HG02884 (cell line): ENCODE measurements around the gene DTX1.

ENCODE experiments used
- ATAC-seq: cut with Tn5 transposase; IDR thresholded peaks from one replicate; pipeline ENCODE4 v1.9.1; 2021; ENCODE audit warnings: mild to moderate bottlenecking, moderate library complexity; ENCODE audit not compliant: unreplicated experiment

DTX1 gene

DNA sequence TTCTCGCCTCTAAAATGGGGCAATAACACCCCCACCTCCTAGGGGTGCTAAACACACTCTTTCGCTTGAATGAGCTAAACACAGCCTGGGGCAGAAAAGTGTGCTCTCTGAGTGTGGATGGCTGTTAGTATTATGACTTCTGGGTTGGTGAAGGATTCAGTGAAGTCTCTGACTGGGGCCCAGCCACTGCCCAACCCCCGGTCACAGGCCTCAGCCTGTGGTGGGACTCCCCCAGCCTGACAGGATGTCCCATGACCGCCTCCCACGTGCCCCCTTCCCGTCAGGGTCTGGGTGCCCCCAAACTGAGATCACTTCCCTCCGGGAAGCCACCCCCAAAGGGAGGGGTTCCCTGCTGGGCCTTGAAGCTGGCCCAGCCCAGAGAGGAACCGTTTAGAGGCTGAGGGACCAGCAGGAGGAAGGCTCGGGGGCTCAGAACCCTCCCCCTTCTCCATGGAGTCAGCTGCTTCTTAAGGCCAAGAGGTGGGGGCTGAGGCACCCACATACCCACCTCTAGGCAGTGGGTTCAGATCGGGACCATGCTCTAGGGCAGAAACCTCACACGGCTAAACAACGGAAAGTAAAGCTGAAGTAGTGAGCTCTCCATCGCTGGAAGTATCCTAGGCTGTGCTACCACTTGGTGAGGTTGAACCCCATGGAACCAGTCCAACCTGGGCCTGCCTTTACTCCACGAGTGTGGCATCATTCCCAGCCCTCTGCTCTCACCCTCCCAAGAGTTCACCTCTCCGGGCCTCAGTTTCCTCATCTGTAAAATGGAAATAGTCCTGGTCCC, 13.8 kb downstream of the DTX1 start:
- ATAC-seq, result no peak

- ATAC-seq, result no peak
Measured at GRCh38 chr12:113071135-113072112, 14.9 kb downstream of the DTX1 start.

DNA sequence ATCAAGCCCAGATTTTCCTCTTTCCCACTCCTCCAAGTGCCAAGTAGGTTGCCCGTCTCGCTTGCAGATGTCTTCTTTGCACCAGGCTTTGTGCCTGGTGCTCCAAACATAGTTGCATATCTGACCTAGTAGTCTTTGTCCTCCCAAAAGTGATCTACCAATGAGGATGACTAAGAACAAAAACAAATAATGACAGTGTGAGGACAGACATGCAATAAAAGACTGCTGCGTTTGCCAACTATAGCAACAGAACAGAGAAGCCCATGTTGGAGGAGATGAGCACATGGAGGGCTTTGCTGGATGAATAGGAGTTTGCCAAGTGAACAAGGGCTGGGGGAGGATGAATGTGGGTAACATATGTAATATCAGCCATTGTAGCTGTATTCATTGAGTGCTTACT, 15.6 kb downstream of the DTX1 start:
- ATAC-seq, result no peak

DNA sequence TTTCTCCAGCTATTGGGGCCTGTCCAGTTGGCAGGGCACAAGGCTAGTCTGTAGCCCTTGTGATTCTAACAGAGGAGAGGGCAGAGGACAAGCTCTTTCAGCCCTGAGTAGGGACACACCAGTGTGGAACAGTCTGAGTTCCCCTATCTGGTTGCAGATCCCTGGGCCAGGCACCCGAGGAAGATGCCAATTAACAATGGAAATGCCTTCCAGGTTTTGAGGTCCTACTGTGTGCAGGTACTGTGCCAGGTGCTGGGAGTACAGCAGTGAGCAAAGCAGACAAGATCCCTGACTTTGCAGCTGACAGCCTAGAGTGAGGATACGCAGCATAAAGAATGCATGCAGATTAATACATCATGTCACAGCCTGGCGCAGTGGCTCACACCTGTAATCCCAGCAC, 17.1 kb downstream of the DTX1 start:
- ATAC-seq, result no peak

DNA sequence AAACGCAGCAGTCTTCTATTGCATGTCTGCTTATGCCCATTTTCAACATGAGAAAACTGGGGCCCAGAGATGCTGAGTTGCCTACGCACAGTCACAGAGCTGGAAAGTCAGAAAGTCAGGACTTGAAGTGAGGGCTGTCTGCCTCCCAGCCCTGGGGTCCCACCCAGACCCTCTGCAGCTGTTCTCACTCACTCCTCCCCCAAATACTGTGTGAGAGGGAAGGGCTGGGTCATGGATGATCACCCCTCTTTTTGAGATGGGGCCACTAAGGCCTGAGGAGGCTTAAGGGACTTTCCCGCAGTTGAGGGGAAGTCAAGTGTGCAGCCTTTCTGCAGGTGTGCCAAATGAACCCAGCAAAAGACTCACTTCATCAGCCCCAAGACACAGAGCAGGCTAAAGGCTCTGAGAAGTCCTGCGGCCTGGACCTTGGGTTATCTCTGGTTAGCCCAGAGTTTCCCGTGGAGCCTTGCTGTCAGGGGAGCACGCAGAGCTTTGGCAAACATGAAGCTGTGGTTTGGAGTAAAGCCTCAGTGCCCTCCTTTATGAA, 18.7 kb downstream of the DTX1 start:
- peak; percentile 91 for ATAC-seq

DNA sequence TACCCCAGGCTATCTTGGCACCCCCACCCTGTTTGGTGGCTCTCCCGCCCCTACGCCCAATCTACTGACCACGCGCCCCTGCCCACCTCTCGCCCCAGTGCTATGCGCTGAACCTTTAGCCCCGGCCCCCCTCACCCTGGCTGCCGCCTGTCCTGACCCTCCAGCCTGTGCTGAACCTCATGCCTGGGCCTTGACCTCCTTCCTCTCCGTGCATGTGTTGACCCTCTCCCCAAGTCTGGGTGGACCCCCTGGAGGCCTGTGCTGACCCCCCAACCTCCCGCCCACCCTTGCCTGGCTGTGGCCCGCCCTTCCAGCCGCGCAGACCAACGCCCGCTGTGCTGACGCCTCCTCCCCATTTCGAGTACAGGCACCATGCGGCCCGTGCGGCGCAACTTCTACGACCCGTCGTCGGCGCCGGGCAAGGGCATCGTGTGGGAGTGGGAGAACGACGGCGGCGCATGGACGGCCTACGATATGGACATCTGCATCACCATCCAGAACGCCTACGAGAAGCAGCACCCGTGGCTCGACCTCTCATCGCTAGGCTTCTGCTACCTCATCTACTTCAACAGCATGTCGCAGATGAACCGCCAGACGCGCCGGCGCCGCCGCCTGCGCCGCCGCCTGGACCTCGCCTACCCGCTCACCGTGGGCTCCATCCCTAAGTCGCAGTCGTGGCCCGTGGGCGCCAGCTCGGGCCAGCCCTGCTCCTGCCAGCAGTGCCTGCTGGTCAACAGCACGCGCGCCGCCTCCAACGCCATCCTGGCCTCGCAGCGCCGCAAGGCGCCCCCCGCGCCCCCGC, 20.7 kb downstream of the DTX1 start:
- no peak for ATAC-seq

DNA sequence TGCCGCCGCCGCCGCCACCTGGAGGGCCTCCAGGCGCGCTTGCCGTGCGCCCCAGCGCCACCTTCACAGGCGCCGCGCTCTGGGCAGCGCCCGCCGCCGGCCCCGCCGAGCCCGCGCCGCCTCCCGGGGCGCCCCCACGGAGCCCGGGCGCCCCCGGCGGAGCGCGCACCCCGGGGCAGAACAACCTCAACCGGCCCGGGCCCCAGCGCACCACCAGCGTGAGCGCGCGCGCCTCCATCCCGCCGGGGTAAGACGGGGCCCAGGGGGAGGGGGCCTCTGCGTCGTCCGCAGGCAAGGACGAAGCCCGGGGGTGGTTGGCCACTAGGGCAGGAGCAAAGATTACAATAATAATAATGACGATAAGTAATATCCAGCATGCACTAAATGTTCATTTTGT, 21.3 kb downstream of the DTX1 start:
- ATAC-seq, result no peak

GRCh38 chr12:113081873-113082272, 25.3 kb downstream of the DTX1 start:
- no peak for ATAC-seq

- ATAC-seq, result no peak
Measured at GRCh38 chr12:113082486-113083148, 26.1 kb downstream of the DTX1 start.

DNA sequence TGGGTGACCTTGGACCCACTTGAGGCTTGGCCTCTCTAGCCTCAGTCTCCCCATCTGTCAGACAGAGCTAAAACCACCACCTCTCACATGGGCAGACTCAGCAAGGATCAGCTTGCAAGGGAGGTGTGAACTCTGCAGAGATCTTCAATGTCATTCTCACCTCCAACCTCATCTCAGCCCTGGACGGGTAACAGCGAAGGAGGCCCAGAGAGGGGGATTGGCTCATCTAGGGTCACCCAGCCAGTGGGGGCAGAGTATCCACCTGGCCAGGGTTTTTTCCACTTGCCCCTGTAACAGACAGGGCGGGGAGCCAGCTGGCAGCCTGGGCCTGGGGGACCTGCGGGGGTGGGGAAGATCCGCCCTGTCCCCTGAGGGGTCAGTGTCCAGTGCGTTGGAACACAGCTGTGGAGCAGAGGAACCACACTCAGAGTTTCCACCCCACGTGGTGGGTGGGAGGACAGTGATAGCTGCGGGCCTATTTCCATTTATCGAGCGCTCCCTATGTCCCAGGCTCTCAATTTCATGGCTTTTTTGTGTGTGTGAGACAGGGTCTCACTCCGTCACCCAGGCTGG, 27.4 kb downstream of the DTX1 start:
- no peak for ATAC-seq

DNA sequence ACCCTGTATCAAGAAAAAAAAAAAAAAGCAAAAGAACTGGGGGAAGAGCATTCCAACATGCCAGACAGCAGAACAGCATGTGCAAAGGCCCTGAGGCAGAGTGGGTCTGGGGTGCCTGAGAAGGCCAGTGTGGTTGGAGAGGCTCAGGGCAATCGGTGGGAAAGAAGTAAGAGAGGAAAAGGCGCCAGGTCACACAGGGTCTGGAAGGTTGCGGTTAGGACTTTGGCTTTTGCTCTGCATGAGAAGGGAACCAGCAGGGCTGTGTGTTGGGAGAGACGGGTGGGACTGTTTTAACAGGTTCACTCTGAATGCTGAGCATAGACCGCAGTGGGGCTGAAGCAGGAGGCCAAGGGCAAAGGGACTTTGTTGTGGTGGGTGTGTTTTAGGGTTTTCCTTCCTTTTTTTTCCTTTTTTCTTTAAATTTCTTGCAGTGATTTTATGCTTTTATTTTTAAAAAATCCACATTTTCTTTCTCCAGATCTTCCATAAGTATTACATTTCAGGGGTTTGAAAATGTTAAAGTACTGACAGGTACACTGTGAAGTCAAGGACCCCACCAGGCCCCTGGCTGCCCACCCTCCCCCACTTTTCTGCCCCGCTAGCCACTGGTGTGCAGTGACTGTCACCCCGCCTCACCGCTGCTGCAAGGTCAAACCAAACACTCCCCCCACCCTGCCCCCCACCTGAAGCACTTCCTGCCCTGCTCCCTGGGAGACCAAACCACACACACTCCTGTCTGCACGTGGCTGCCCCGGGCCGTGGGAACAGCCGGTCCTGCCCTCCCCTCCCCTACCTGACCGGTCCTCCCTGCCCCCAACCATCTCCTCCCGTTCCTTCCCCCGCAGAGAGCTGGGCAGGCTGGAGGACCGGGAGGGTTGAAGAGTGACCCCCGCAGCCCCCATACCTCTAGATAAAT, 30.0 kb downstream of the DTX1 start:
- ATAC-seq, result no peak

- no peak for ATAC-seq
Measured at GRCh38 chr12:113087193-113087592, 30.7 kb downstream of the DTX1 start.

- no peak for ATAC-seq
Measured at GRCh38 chr12:113088037-113088436, 31.5 kb downstream of the DTX1 start.

DNA sequence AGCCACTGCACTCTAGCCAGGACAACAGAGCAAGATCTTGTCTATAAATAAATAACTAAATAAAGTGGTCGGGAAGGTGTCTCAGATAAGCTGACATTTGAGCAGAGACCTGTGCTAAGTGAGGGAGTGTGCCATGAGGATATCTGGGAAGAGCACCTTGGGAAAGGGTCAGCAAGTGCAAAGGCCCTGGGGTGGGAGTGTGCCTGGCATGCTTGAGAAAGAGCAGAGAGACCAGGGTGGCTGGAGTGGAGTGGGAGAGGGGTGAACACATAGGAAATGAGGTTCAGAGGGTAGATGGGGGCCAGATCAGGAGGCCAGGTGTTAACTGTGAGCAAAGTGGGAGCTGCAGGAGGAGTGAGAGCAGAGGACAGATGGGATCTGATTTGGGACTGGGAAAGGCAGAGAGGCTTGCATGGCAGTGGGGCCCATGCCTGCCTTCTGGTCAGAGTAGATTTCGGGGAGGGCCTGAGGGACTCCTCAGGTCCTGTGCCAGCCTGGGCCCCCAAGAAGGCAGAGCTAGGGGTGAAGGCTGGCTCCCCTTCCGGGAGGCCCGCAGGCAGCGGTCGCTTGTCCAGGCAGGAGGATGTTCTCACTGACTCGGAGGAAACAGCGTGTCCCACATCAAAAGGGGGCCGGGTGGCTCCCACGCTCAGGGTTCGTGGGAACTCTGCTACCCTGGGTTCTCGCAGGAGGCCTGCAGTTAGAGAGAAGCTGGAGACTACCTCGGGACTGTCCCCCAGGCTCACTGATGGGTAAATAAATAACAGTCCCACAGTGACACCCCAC, 32.6 kb downstream of the DTX1 start:
- ATAC-seq, result no peak

- ATAC-seq, result no peak
Measured at GRCh38 chr12:113089839-113090238, 33.3 kb downstream of the DTX1 start.

GRCh38 chr12:113090740-113091139, 34.2 kb downstream of the DTX1 start:
- ATAC-seq, result no peak

DNA sequence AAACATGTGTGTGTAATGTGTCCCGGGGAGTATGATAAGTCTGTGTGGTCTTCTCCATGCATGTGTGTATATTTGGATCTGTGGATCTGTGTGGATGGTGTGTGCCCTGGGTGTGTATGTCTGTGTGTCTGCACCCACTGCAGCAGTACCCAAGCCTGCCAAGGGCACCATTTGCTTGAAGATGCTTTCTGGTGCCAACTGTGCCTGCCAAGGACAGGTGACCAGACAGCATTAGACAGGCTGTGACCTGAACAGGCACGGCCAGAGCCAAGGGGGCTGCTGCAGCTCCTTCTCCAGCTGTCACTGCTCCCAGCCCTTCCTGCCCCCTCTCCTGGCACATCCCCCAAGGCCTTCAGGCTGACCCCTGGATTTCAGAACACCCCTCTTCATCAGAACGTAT, 35.0 kb downstream of the DTX1 start:
- no peak for ATAC-seq
